D721Med (cell line): ENCODE results near the gene SCN1A.

Source experiments
- DNase-seq: peaks from one replicate; pipeline ENCODE4 v3.0.0; 2011; ENCODE audit warnings: low spot score; ENCODE audit not compliant: insufficient read length
- FAIRE-seq: peaks from 2 replicates; lab custom pipeline; 2011; peaks lifted over from hg19 to GRCh38; lab: Jason Lieb, UNC
- TF ChIP-seq, protein P1 (sequence below): IDR thresholded peaks from 2 replicates; pipeline ENCODE4 v1.5.1; 2012; ENCODE audit warnings: mild to moderate bottlenecking, control low read depth; ENCODE audit not compliant: insufficient read depth; ENCODE audit errors: missing control alignments

SCN1A gene

DNA sequence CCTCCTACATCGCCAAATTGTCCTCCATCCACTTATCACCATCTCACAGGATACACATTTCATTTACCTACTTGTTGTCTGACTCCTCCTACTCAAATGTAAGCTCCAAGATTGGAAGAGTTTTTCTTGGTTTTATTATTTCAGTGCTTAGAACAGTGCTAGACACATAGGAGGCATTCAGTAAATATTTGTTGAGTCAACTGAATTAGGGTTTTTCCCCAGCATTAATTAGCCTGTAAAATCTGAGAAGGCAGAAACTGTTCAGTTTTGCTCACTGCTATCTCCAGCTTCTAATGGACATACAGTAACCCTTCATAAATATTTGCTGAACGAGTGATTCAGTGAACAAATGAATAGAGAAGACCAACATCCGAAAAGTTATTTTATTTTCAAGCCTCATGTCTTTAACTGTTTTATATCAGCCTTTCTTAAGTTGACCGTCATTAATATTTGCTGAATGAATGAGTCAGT is 175.0 kb downstream of the SCN1A start:
- no peak for FAIRE-seq
- TF ChIP-seq, protein P1, sequence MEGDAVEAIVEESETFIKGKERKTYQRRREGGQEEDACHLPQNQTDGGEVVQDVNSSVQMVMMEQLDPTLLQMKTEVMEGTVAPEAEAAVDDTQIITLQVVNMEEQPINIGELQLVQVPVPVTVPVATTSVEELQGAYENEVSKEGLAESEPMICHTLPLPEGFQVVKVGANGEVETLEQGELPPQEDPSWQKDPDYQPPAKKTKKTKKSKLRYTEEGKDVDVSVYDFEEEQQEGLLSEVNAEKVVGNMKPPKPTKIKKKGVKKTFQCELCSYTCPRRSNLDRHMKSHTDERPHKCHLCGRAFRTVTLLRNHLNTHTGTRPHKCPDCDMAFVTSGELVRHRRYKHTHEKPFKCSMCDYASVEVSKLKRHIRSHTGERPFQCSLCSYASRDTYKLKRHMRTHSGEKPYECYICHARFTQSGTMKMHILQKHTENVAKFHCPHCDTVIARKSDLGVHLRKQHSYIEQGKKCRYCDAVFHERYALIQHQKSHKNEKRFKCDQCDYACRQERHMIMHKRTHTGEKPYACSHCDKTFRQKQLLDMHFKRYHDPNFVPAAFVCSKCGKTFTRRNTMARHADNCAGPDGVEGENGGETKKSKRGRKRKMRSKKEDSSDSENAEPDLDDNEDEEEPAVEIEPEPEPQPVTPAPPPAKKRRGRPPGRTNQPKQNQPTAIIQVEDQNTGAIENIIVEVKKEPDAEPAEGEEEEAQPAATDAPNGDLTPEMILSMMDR = no peak
- DNase-seq = no peak

DNA sequence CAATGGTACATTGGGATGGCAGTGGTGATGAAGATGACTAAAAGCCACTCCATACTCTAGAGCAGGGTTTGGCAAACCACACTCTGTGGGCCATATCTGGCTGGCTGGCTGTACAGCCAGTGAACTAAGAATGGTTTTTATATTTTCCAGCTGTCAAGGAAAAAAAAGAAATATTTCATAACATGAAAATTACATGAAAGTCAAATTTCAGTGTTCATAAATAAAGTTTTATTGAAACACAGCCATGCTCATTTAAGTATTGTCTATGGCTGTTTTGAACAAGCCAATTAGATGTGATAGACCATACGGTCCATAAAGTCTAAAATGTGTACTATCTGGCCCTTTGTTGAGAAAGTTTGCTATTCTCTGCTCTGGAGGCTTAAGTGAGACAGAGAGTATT is 175.7 kb downstream of the SCN1A start:
- FAIRE-seq (no peak), DNase-seq (no peak)
- TF ChIP-seq, protein P1 = no peak

GRCh38 chr2:165950438-165950837 is 177.4 kb downstream of the SCN1A start:
- TF ChIP-seq, protein P1 = no peak
- FAIRE-seq (no peak), DNase-seq (no peak)

GRCh38 chr2:165941827-165942226 is 186.0 kb downstream of the SCN1A start:
- TF ChIP-seq, protein P1 = no peak
- FAIRE-seq (no peak), DNase-seq (no peak)

DNA sequence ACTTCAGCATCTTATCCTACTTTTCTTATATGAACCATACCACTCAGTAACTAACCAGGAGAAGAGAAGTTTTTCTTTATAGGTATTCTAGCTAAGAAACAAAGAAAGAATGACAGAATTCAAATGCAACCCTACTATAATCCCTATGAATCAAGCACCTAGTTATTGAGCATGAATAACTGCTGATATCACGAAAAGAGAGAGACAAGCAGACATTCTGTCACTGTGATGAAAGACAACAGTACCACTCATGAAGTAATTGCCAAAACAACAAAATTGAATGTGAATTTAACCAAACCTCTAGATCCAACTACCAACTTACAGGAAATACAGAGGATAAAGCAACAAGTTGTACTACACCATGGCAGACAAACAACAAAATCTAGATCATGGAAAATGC is 189.6 kb downstream of the SCN1A start:
- TF ChIP-seq, protein P1 = no peak
- DNase-seq (no peak), FAIRE-seq (no peak)
